ENCODE data around the gene PRXL2B.

- no peak for TF ChIP-seq FOS (IDR thresholded peaks at IDR 0.05; ENCODE audit: borderline replicate concordance, extremely low read depth, insufficient read length)
- TF ChIP-seq CTCF (IDR thresholded peaks at IDR 0.05 in 2 of 3, conservative IDR thresholded peaks at IDR 0.05 in 1 of 3; ENCODE audit: control insufficient read depth in 2 of 3, extremely low read depth in 1 of 3, insufficient read depth in 1 of 3, low read depth in 3 of 3, low read length in 3 of 3): no peak
- no peak for TF ChIP-seq TCF12 (IDR thresholded peaks at IDR 0.05; ENCODE audit: low read depth, low read length)
- no peak for TF ChIP-seq TAF1 (IDR thresholded peaks at IDR 0.05; ENCODE audit: borderline replicate concordance, low read depth, low read length)
- no peak for TF ChIP-seq BHLHE40 (IDR thresholded peaks at IDR 0.05; ENCODE audit: borderline replicate concordance in 1 of 2, low read depth in 2 of 2, low read length in 1 of 2)
- no peak for TF ChIP-seq EP300 (IDR thresholded peaks at IDR 0.05; ENCODE audit: borderline replicate concordance in 1 of 2, control insufficient read depth in 1 of 2, low read depth in 2 of 2, low read length in 2 of 2)
- TF ChIP-seq NFYB (IDR thresholded peaks at IDR 0.05; ENCODE audit: insufficient read depth, low read depth, low read length): no peak
- no peak for TF ChIP-seq CREB1 (IDR thresholded peaks at IDR 0.05; ENCODE audit: low read depth)
- TF ChIP-seq POLR2A (IDR thresholded peaks at IDR 0.05; ENCODE audit: low read depth, low read length): no peak
- TF ChIP-seq ZNF207 (IDR thresholded peaks at IDR 0.05; ENCODE audit: borderline replicate concordance): no peak
- no peak for TF ChIP-seq RCOR1 (conservative IDR thresholded peaks at IDR 0.05; ENCODE audit: low read depth, low read length)
- TF ChIP-seq SIX5 (IDR thresholded peaks at IDR 0.05; ENCODE audit: low read depth, low read length, severe bottlenecking): no peak
Measured at GRCh38 chr1:2637442-2638145, 51.0 kb downstream of the PRXL2B start.

Measured in GM12878 (cell line).